HepG2 (cell line): ENCODE measurements around the gene CPE. TPM values are rescaled to one million over a fixed set of nuclear protein-coding genes. Genes with fewer than 3 reads are reported as not detected.

Source experiments
- ATAC-seq: fragments of 200-7000 bp; cut with Tn5 transposase; 3 replicates; pipeline ENCODE4 v1.9.1; 2020; ENCODE audit warnings: mild to moderate bottlenecking, moderate library complexity
- BruUV-seq: library from RNA; stranded (reverse); fragments of 400-500 nt; replicated peaks from 2 replicates; lab custom pipeline; 2021; lab: Mats Ljungman, UMichigan
- CTCF ChIA-PET: fragments of 300-600 bp; formaldehyde crosslinking; extraction: SDS; loops from one replicate; lab custom pipeline; 2021; ENCODE audit warnings: low total read pairs, inconsistent platforms, low intra/inter-chr PET ratio; lab: Yijun Ruan, JAX
- POLR2A ChIA-PET: fragments of 350-600 bp; sonication (Branson Sonifier 250); formaldehyde crosslinking; loops from one replicate; lab custom pipeline; 2020; ENCODE audit warnings: antibody characterized with exemption, inconsistent platforms; lab: Yijun Ruan, JAX
- DNase-seq: peaks from one replicate; pipeline ENCODE4 v3.0.0-alpha.2; 2015; ENCODE audit warnings: low spot score
- FAIRE-seq: peaks from 3 replicates; lab custom pipeline; 2011; peaks lifted over from hg19 to GRCh38; lab: Jason Lieb, UNC
- H2AFZ ChIP-seq: one replicate; pipeline ENCODE4 v1.6.1; 2011; ENCODE audit warnings: low read length, inconsistent platforms
- H3K27ac ChIP-seq: fragments of 300-600 bp; 3 replicates; pipeline ENCODE4 v1.8.0; 2011; ENCODE audit warnings: mixed run types, mild to moderate bottlenecking, mixed read lengths, low read length, inconsistent platforms; ENCODE audit not compliant: insufficient read depth; ENCODE audit errors: extremely low read length
- H3K27me3 ChIP-seq, 2 experiments: fragments of 200-600 bp in 1 of 2; 2 replicates in 1 of 2; 3 replicates in 1 of 2; pipeline versions ENCODE4 v1.6.0 to v1.8.0; 2011; ENCODE audit warnings: low read length in 2 of 2, mild to moderate bottlenecking in 2 of 2, moderate library complexity in 2 of 2, inconsistent platforms in 1 of 2; ENCODE audit not compliant: insufficient read depth in 2 of 2, control insufficient read depth in 1 of 2
- H3K36me3 ChIP-seq, 2 experiments: fragments of 200-600 bp in 1 of 2; replicated peaks in 1 of 2; 2 replicates in 1 of 2; 3 replicates in 1 of 2; pipeline versions ENCODE4 v1.5.1 to v1.8.0; 2011; ENCODE audit warnings: low read length in 2 of 2, inconsistent platforms in 1 of 2; ENCODE audit not compliant: insufficient read depth in 2 of 2, control insufficient read depth in 1 of 2
- H3K4me1 ChIP-seq: 2 replicates; pipeline ENCODE4 v1.5.1; 2012; ENCODE audit warnings: low read length, inconsistent platforms; ENCODE audit not compliant: insufficient read depth
- H3K4me2 ChIP-seq: 2 replicates; pipeline ENCODE4 v1.6.0; 2011; ENCODE audit warnings: low read depth, low read length, inconsistent platforms
- H3K4me3 ChIP-seq, 3 experiments: fragments of 200-600 bp in 1 of 3; sonication (generic), shearing (Covaris generic) in 1 of 3; replicated peaks in 1 of 3; 2 replicates each; pipeline ENCODE4 v1.5.1; 2011 to 2016; ENCODE audit warnings: low read length in 3 of 3, inconsistent platforms in 2 of 3, low read depth in 2 of 3, mild to moderate bottlenecking in 2 of 3, control low read depth in 1 of 3, mixed read lengths in 1 of 3; ENCODE audit not compliant: insufficient read depth in 1 of 3
- H3K79me2 ChIP-seq: one replicate; pipeline ENCODE4 v1.6.1; 2011; ENCODE audit warnings: low read length, inconsistent platforms; ENCODE audit not compliant: insufficient read depth
- H3K9ac ChIP-seq: 2 replicates; pipeline ENCODE4 v1.6.0; 2011; ENCODE audit warnings: mild to moderate bottlenecking, low read depth, low read length, inconsistent platforms; ENCODE audit not compliant: insufficient read depth
- H3K9me3 ChIP-seq: 2 replicates; pipeline ENCODE4 v1.5.1; 2012; ENCODE audit warnings: mild to moderate bottlenecking, low read length
- H4K20me1 ChIP-seq: 2 replicates; pipeline ENCODE4 v1.6.0; 2011; ENCODE audit warnings: inconsistent platforms, mild to moderate bottlenecking, low read length, moderate library complexity; ENCODE audit not compliant: insufficient read depth
- MTA3 ChIP-seq: sonication (generic); formaldehyde crosslinking; IDR thresholded peaks from 2 replicates; pipeline ENCODE4 v1.4.0; 2020; ENCODE audit warnings: missing genetic modification reagents
- MXI1 ChIP-seq: IDR thresholded peaks from 3 replicates; pipeline ENCODE4 v1.6.1; 2012; ENCODE audit warnings: low read depth, low read length, inconsistent platforms, borderline replicate concordance
- NAIF1 ChIP-seq: sonication (generic); formaldehyde crosslinking; IDR thresholded peaks from 2 replicates; pipeline ENCODE4 v1.5.0; 2020; ENCODE audit warnings: mild to moderate bottlenecking, missing genetic modification reagents, borderline replicate concordance
- SALL2 ChIP-seq: sonication (generic); formaldehyde crosslinking; IDR thresholded peaks from 2 replicates; pipeline ENCODE4 v1.8.1; 2023; ENCODE audit warnings: mild to moderate bottlenecking, missing genetic modification reagents, inconsistent platforms
- SCMH1 ChIP-seq: sonication (generic); formaldehyde crosslinking; IDR thresholded peaks from 2 replicates; pipeline ENCODE4 v1.9.0; 2021; ENCODE audit warnings: missing genetic modification reagents, mild to moderate bottlenecking, borderline replicate concordance
- TEAD2 ChIP-seq: sonication (generic); formaldehyde crosslinking; IDR thresholded peaks from 2 replicates; pipeline ENCODE4 v1.9.0; 2021; ENCODE audit warnings: missing genetic modification reagents
- TMF1 ChIP-seq: sonication (generic); formaldehyde crosslinking; IDR thresholded peaks from 2 replicates; pipeline ENCODE4 v1.8.1; 2022; ENCODE audit warnings: low read depth, missing genetic modification reagents
- ZBTB4 ChIP-seq: sonication (generic); formaldehyde crosslinking; IDR thresholded peaks from 2 replicates; pipeline ENCODE4 v1.4.0; 2020; ENCODE audit warnings: missing genetic modification reagents, mild to moderate bottlenecking, borderline replicate concordance
- ZNF282 ChIP-seq: fragments of 450-650 bp; IDR thresholded peaks from 2 replicates; pipeline ENCODE4 v1.6.1; 2018; ENCODE audit not compliant: partially characterized antibody
- ZNF317 ChIP-seq: sonication (generic); formaldehyde crosslinking; IDR thresholded peaks from 2 replicates; pipeline ENCODE4 v1.5.0; 2020; ENCODE audit warnings: mild to moderate bottlenecking, missing genetic modification reagents
- ZNF660 ChIP-seq: sonication (generic); formaldehyde crosslinking; IDR thresholded peaks from 2 replicates; pipeline ENCODE4 v1.5.1; 2020; ENCODE audit warnings: mild to moderate bottlenecking, low read depth, missing genetic modification reagents, borderline replicate concordance
- ZNF781 ChIP-seq: sonication (generic); formaldehyde crosslinking; IDR thresholded peaks from 2 replicates; pipeline ENCODE4 v1.5.1; 2020; ENCODE audit warnings: borderline replicate concordance, mild to moderate bottlenecking, missing genetic modification reagents; ENCODE audit errors: not compliant biosample characterization
- WGBS: methylation state at CpG from one replicate; pipeline ENCODE4 v1.1.6; 2017; ENCODE audit warnings: low lambda C conversion rate; 5-methylcytosine and 5-hydroxymethylcytosine counted together
- in situ Hi-C: cut with HindIII; loops from 2 replicates; pipeline ENCODE4 v1.10.0; 2017; ENCODE audit warnings: low pct_unique_long_range_greater_than_20kb; ENCODE audit not compliant: extremely low pct_ligation_motif_present
- intact Hi-C: fragments of 100-400 bp; cut with micrococcal nuclease; formaldehyde crosslinking; loops from one replicate; pipeline ENCODE4 v1.10.0; 2022; ENCODE audit not compliant: unreplicated experiment
- polyA plus RNA-seq, 8 experiments: library from polyadenylated mRNA; depleted of rRNA in 3 of 8; stranded (reverse) in 7 of 8; unstranded in 1 of 8; fragments of >200 nt; fragmentation: Illumina TruSeq in 4 of 8; extraction: Trizol in 4 of 8; gene quantifications; 2 replicates each; pipeline versions ENCODE4 v1.2.1 to v1.2.3, GENCODE V29; 2011 to 2016; ENCODE audit warnings: low read depth in 4 of 8, missing spikeins in 1 of 8, mixed read lengths in 1 of 8; ENCODE audit not compliant: insufficient read depth in 1 of 8
- total RNA-seq, 5 experiments: library from RNA; depleted of rRNA; stranded (reverse); fragments of >200 nt; fragmentation: Illumina TruSeq; extraction: Trizol; gene quantifications; 2 replicates each; pipeline ENCODE4 v1.2.3, GENCODE V29; 2016; ENCODE audit warnings: low read depth in 1 of 5

CPE gene
- total and polyA plus RNA-seq, 2 of the 13 experiments (the other 11 are each of a cell fraction or from before 2014, with no cell fraction given): 268 to 852 TPM

GRCh38 chr4:165539801-165540200 is 161.0 kb downstream of the CPE start:
- ChIA-PET POLR2A (no interaction called here), CTCF (no interaction called here)
- H3K4me1 ChIP-seq: no peaks in the 10 kb centered on the region
- no peak for FAIRE-seq
- H3K27me3 ChIP-seq: no peaks in the 10 kb centered on the region
- H4K20me1 ChIP-seq: no peaks in the 10 kb centered on the region
- WGBS: 30% methylated on average over 3 of the region's 3 CpGs
- H3K4me3 ChIP-seq: no peak overlapping the region
- no TSS peak for BruUV-seq
- TF ChIP-seq MXI1 (no peak), ZNF317 (CRISPR knock-in tag) (no peak)
- H3K4me2 ChIP-seq: no peak overlapping the region
- no peaks in the 10 kb centered on the region for H3K79me2 ChIP-seq
- intact Hi-C loops: loop anchor here (5.0 kb wide), 1 partner anchor 628 kb away; no protein-coding TSS in a partner anchor
- H2AFZ ChIP-seq: no peak overlapping the region
- no peak for ATAC-seq
- DNase-seq: no peak
- no peak overlapping the region for H3K9ac ChIP-seq
- no peak overlapping the region for H3K27ac ChIP-seq
- H3K36me3 ChIP-seq: no peaks in the 10 kb centered on the region
- in situ Hi-C loops: loop anchor here (5.0 kb wide), 2 partner anchors 158 to 552 kb away; no protein-coding TSS in a partner anchor
- H3K9me3 ChIP-seq: no peaks in the 10 kb centered on the region

- DNase-seq: no peak
- Histone ChIP-seq H3K27me3 (no peaks in the 10 kb centered on the region), H3K9ac (no peak overlapping the region), H3K9me3 (no peaks in the 10 kb centered on the region), H3K4me3 (no peak overlapping the region), H3K79me2 (no peaks in the 10 kb centered on the region), H3K36me3 (no peaks in the 10 kb centered on the region), H3K27ac (no peak overlapping the region), H2AFZ (no peak overlapping the region), H3K4me1 (no peaks in the 10 kb centered on the region), H4K20me1 (no peaks in the 10 kb centered on the region), H3K4me2 (no peak overlapping the region)
- intact Hi-C loops (no loop called here), in situ Hi-C loops (no loop called here)
- ATAC-seq: no peak; the same call in 2 of the 3 replicates
- no peak for FAIRE-seq
- ChIA-PET CTCF (no interaction called here), POLR2A (no interaction called here)
- TF ChIP-seq ZBTB4 (CRISPR knock-in tag) (no peak), SALL2 (CRISPR knock-in tag) (no peak), TMF1 (no peak), ZNF282 (no peak), NAIF1 (no peak), MTA3 (no peak), SCMH1 (no peak), TEAD2 (no peak), ZNF660 (CRISPR knock-in tag) (no peak), ZNF781 (no peak)
- no TSS peak for BruUV-seq
- 33% methylated on average over 9 of the region's 9 CpGs for WGBS
Measured at GRCh38 chr4:165540206-165540830, 161.5 kb downstream of the CPE start.
